H9 (cell line): ENCODE results near the gene SV2C. TPM values are rescaled to one million over a fixed set of nuclear protein-coding genes. Genes with fewer than 3 reads are reported as not detected.

Experiments used
- DNase-seq: peaks from one replicate; pipeline ENCODE4 v3.0.0-alpha.2; 2017
- H2AFZ ChIP-seq: one replicate; pipeline ENCODE4 v1.6.1; 2013; ENCODE audit warnings: mild to moderate bottlenecking, low read length, control low read depth, moderate library complexity
- H2AK5ac ChIP-seq: 2 replicates; pipeline ENCODE4 v1.6.1; 2013; ENCODE audit warnings: low read length, control low read depth, mixed read lengths; ENCODE audit not compliant: insufficient read length
- H2BK120ac ChIP-seq: one replicate; pipeline ENCODE4 v1.6.1; 2013; ENCODE audit warnings: low read depth, mild to moderate bottlenecking, low read length, control low read depth, inconsistent platforms; ENCODE audit not compliant: poor library complexity, severe bottlenecking
- H2BK12ac ChIP-seq: 2 replicates; pipeline ENCODE4 v1.6.1; 2013; ENCODE audit warnings: low read length, control low read depth, mixed read lengths, low read depth; ENCODE audit not compliant: insufficient read length
- H2BK15ac ChIP-seq: 2 replicates; pipeline ENCODE4 v1.6.1; 2013; ENCODE audit warnings: low read depth, low read length, control low read depth
- H2BK20ac ChIP-seq: one replicate; pipeline ENCODE4 v1.6.1; 2013; ENCODE audit warnings: low read depth, mild to moderate bottlenecking, low read length, control low read depth, inconsistent platforms; ENCODE audit not compliant: poor library complexity, severe bottlenecking
- H2BK5ac ChIP-seq: 2 replicates; pipeline ENCODE4 v1.6.1; 2013; ENCODE audit warnings: low read length, control low read depth, mixed read lengths; ENCODE audit not compliant: insufficient read length
- H3K14ac ChIP-seq: 2 replicates; pipeline ENCODE4 v1.6.1; 2013; ENCODE audit warnings: low read length, control low read depth; ENCODE audit not compliant: insufficient read depth
- H3K18ac ChIP-seq: 2 replicates; pipeline ENCODE4 v1.6.1; 2013; ENCODE audit warnings: low read depth, mild to moderate bottlenecking, mixed read lengths, low read length, control low read depth; ENCODE audit not compliant: insufficient read length
- H3K23ac ChIP-seq: 2 replicates; pipeline ENCODE4 v1.6.1; 2013; ENCODE audit warnings: low read length, control low read depth, mixed read lengths, low read depth; ENCODE audit not compliant: insufficient read length
- H3K23me2 ChIP-seq: 2 replicates; pipeline ENCODE4 v1.6.1; 2013; ENCODE audit warnings: low read depth, mild to moderate bottlenecking, mixed read lengths, low read length, control low read depth; ENCODE audit not compliant: insufficient read length, poor library complexity, severe bottlenecking
- H3K27ac ChIP-seq: 2 replicates; pipeline ENCODE4 v1.5.1; 2013; ENCODE audit warnings: low read length, control low read depth, mixed read lengths, low read depth; ENCODE audit not compliant: insufficient read length
- H3K27me3 ChIP-seq: 2 replicates; pipeline ENCODE4 v1.6.1; 2013; ENCODE audit warnings: low read length, control low read depth, inconsistent platforms; ENCODE audit not compliant: insufficient read depth
- H3K4ac ChIP-seq: 2 replicates; pipeline ENCODE4 v1.6.1; 2013; ENCODE audit warnings: low read depth, mild to moderate bottlenecking, control low read depth, inconsistent platforms, low read length, moderate library complexity
- H3K4me1 ChIP-seq: 2 replicates; pipeline ENCODE4 v1.6.1; 2013; ENCODE audit warnings: low read length, control low read depth, inconsistent platforms; ENCODE audit not compliant: insufficient read depth
- H3K4me2 ChIP-seq: 2 replicates; pipeline ENCODE4 v1.6.1; 2013; ENCODE audit warnings: low read length, control low read depth, mixed read lengths; ENCODE audit not compliant: insufficient read length, insufficient read depth
- H3K56ac ChIP-seq: 2 replicates; pipeline ENCODE4 v1.6.1; 2013; ENCODE audit warnings: low read depth, mild to moderate bottlenecking, mixed read lengths, low read length, control low read depth; ENCODE audit not compliant: insufficient read length
- H3K79me1 ChIP-seq: 2 replicates; pipeline ENCODE4 v1.6.1; 2013; ENCODE audit warnings: low read depth, mild to moderate bottlenecking, moderate library complexity, low read length, control low read depth, inconsistent platforms; ENCODE audit not compliant: insufficient read depth, poor library complexity, severe bottlenecking
- H3K79me2 ChIP-seq: 2 replicates; pipeline ENCODE4 v1.6.1; 2013; ENCODE audit warnings: low read length, control low read depth, inconsistent platforms; ENCODE audit not compliant: insufficient read depth
- H3K9ac ChIP-seq: 2 replicates; pipeline ENCODE4 v1.6.1; 2013; ENCODE audit warnings: low read length, control low read depth, mixed read lengths; ENCODE audit not compliant: insufficient read length; ENCODE audit errors: extremely low read depth
- H3K9me3 ChIP-seq: one replicate; pipeline ENCODE4 v1.6.1; 2013; ENCODE audit warnings: low read depth, low read length, inconsistent platforms; ENCODE audit not compliant: control insufficient read depth
- H3T11ph ChIP-seq: one replicate; pipeline ENCODE4 v1.6.1; 2013; ENCODE audit warnings: mild to moderate bottlenecking, low read length, control low read depth, inconsistent platforms
- H4K20me1 ChIP-seq: one replicate; pipeline ENCODE4 v1.6.1; 2013; ENCODE audit not compliant: control insufficient read depth, insufficient read length, insufficient read depth
- H4K5ac ChIP-seq: 2 replicates; pipeline ENCODE4 v1.6.1; 2013; ENCODE audit warnings: low read depth, mild to moderate bottlenecking, mixed read lengths, low read length, control low read depth; ENCODE audit not compliant: insufficient read length
- H4K8ac ChIP-seq: replicated peaks from 2 replicates; pipeline ENCODE4 v1.6.1; 2013; ENCODE audit warnings: low read length, control low read depth, mixed read lengths, low read depth; ENCODE audit not compliant: insufficient read length
- H4K91ac ChIP-seq: 2 replicates; pipeline ENCODE4 v1.6.1; 2013; ENCODE audit warnings: low read depth, mild to moderate bottlenecking, moderate library complexity, mixed read lengths, low read length, control low read depth; ENCODE audit not compliant: insufficient read length
- H3K27ac Mint-ChIP-seq, 3 experiments: 2 replicates in 2 of 3; 3 replicates in 1 of 3; pipeline ENCODE4 v1.8.0; 2020 to 2021; ENCODE audit warnings: mixed read lengths in 3 of 3, mild to moderate bottlenecking in 1 of 3, moderate library complexity in 1 of 3
- H3K27me3 Mint-ChIP-seq: 2 replicates; pipeline ENCODE4 v1.8.0; 2021; ENCODE audit warnings: low read depth, mild to moderate bottlenecking, moderate library complexity, mixed read lengths
- H3K36me3 Mint-ChIP-seq, 3 experiments: 2 replicates in 2 of 3; 3 replicates in 1 of 3; pipeline ENCODE4 v1.8.0; 2020 to 2021; ENCODE audit warnings: low read depth in 3 of 3, mixed read lengths in 3 of 3; ENCODE audit not compliant: insufficient read depth in 1 of 3
- H3K4me1 Mint-ChIP-seq, 2 experiments: 2 replicates each; pipeline ENCODE4 v1.8.0; 2020; ENCODE audit warnings: mixed read lengths in 2 of 2
- H3K4me3 Mint-ChIP-seq, 2 experiments: 2 replicates in 1 of 2; 3 replicates in 1 of 2; pipeline ENCODE4 v1.8.0; 2020 to 2021; ENCODE audit warnings: mild to moderate bottlenecking in 2 of 2, mixed read lengths in 2 of 2, moderate library complexity in 1 of 2
- H3K9me3 Mint-ChIP-seq, 2 experiments: 2 replicates in 1 of 2; 3 replicates in 1 of 2; pipeline ENCODE4 v1.8.0; 2020; ENCODE audit warnings: mild to moderate bottlenecking in 2 of 2, mixed read lengths in 2 of 2, moderate library complexity in 1 of 2
- WGBS: extraction: QIAGEN DNeasy Blood & Tissue Kit; methylation state at CpG from one replicate; pipeline ENCODE4 v1.1.7; 2013; ENCODE audit warnings: missing lambda C conversion rate, low lambda C conversion rate, mixed read lengths; ENCODE audit not compliant: insufficient read length; ENCODE audit errors: extremely low coverage; 5-methylcytosine and 5-hydroxymethylcytosine counted together
- total RNA-seq: library from RNA; stranded (reverse); gene quantifications from 2 replicates; pipeline ENCODE4 v1.2.1, GENCODE V29; 2021
- TF ChIP-seq, protein P1 (sequence below): fragments of 200-600 bp; sonication (generic); conservative IDR thresholded peaks from 3 replicates; pipeline ENCODE4 v1.8.0; 2021; ENCODE audit warnings: antibody characterized with exemption, mild to moderate bottlenecking

SV2C gene
- total RNA-seq, 1 experiment from 2014 or later, result 0.09 TPM

DNA sequence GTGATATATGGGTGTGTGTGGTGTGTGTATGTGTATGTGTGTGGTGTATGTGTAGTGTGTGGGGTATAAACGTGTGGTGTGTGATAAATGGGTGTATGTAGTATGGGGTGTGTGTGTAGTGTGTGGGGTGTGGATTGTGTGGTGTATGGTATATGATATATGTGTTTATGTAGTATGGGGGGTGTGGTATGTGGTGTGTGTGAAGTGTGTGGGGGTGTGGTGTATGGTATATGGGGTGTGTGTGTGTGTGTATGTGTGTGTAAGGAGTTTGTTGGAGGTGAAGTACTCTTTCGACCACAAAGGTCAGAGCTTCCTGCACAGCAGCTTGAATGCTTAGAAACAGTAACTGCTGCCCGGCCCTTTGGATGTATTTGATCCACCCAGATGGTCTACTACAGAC, 174.7 kb downstream of the SV2C start:
- no peaks in the 10 kb centered on the region for H3K79me2 ChIP-seq
- H3K27me3 ChIP-seq, result no peaks in the 10 kb centered on the region
- no peaks in the 10 kb centered on the region for H3K23me2 ChIP-seq
- no peak overlapping the region for H3K23ac ChIP-seq
- H3K4me2 ChIP-seq, result no peak overlapping the region
- H2BK5ac ChIP-seq, result no peak overlapping the region
- Mint-ChIP-seq H3K27ac (no peak overlapping the region), H3K36me3 (no peaks in the 10 kb centered on the region), H3K27me3 (peaks cover 15% of the 10 kb centered on the region), H3K4me1 (peaks cover 6 to 8% of the 10 kb centered on the region in 2 experiments; a peak in 3 of 4 replicates), H3K4me3 (no peak overlapping the region), H3K9me3 (peaks cover 0 to 6% of the 10 kb centered on the region in 2 experiments; a peak in 2 of 5 replicates)
- no peak overlapping the region for H3K18ac ChIP-seq
- no peak overlapping the region for H2AK5ac ChIP-seq
- no peak overlapping the region for H3T11ph ChIP-seq
- H4K91ac ChIP-seq, result no peak overlapping the region
- H3K79me1 ChIP-seq, result no peaks in the 10 kb centered on the region
- H3K14ac ChIP-seq, result no peak overlapping the region
- WGBS, result 100% methylated on average over 1 of the region's 3 CpGs
- no peak overlapping the region for H2AFZ ChIP-seq
- no peak overlapping the region for H2BK15ac ChIP-seq
- no peak overlapping the region for H3K9ac ChIP-seq
- H3K27ac ChIP-seq, result no peak overlapping the region
- H4K8ac ChIP-seq, result no peak overlapping the region
- H2BK120ac ChIP-seq, result no peak overlapping the region
- no peaks in the 10 kb centered on the region for H3K4me1 ChIP-seq
- no peak overlapping the region for H3K56ac ChIP-seq
- H3K9me3 ChIP-seq, result no peaks in the 10 kb centered on the region
- TF ChIP-seq, protein P1, sequence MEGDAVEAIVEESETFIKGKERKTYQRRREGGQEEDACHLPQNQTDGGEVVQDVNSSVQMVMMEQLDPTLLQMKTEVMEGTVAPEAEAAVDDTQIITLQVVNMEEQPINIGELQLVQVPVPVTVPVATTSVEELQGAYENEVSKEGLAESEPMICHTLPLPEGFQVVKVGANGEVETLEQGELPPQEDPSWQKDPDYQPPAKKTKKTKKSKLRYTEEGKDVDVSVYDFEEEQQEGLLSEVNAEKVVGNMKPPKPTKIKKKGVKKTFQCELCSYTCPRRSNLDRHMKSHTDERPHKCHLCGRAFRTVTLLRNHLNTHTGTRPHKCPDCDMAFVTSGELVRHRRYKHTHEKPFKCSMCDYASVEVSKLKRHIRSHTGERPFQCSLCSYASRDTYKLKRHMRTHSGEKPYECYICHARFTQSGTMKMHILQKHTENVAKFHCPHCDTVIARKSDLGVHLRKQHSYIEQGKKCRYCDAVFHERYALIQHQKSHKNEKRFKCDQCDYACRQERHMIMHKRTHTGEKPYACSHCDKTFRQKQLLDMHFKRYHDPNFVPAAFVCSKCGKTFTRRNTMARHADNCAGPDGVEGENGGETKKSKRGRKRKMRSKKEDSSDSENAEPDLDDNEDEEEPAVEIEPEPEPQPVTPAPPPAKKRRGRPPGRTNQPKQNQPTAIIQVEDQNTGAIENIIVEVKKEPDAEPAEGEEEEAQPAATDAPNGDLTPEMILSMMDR, result no peak
- DNase-seq, result no peak
- H4K20me1 ChIP-seq, result no peaks in the 10 kb centered on the region
- H2BK12ac ChIP-seq, result no peak overlapping the region
- no peak overlapping the region for H3K4ac ChIP-seq
- H2BK20ac ChIP-seq, result no peak overlapping the region
- no peak overlapping the region for H4K5ac ChIP-seq
